ENCODE measurements around the gene TTC23.
"Not testable (repeated sequence)": the region's sequence is repeated elsewhere in the genome, so short reads cannot be mapped to it uniquely, and the experiment has no call there.

TTC23 gene

DNA sequence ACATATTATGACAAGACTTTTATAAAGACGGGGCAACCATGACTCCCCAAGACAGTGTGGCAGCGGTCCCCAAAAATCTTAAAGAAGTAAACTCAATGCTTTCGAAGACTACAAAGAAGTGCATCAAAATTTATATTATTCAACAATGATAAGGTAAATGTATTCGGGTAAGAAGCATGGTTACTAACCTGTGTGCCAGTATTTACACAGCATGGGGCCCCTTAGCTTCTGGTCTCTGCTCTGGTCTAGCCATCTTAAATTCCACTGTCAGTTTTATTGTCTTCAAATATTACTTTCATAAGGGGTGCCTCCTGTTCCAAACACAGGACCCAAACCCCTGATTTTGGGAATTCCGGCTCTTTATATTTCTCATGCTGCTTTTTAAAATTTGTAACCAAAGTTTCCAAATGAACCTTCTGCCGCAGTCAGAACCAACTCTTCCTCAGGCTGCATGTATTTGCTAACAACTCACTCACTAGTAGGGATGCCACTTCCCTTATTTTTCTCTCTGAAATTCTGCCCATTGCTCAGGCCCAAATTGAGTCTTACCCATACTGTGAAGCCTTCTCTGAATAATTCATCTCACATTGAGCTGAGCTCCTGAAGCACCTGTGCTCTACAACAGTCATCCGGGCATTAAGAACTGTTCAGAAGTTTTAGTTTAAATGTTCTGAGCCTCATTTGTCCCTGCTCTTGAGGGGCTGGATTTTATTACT lies 1.2 kb downstream of the TTC23 start:
- peak; percentile 63 for DNase-seq

DNA sequence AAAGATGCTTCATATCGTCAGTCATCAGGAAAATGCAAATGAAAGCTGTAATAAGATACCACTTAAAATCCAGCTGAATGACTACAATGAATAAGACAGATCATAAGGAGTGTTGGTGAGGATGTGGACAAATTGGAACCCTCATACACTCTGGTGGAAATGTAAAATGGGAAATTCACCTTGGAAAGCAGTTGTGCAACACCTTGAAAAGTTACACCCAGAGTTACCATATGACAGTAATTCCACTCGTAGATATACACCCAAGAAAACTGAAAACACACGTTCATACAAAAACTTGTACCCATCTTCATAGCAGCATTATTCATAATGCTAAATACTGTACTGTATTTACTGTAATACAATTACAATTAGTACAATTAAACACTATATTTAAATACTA lies 2.3 kb downstream of the TTC23 start:
- peak; percentile 33 for DNase-seq

DNA sequence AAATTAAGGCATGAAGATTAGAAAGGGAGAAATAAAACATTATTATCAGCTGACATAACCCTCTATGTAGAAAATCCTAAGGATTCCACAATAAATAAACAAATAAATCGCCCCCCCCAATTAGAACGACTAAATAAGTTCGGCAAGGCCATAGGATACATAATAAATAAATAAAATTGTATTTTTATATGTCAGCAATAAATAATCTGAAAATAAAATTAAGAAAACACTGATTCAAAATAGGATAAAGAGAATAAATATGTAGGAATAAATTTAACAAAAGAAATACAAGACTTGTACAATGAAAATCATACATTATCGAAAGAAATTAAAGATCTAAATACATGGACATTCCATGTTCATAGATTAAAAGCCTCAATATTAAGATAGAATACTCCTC lies 5.1 kb downstream of the TTC23 start:
- no peak for DNase-seq

DNA sequence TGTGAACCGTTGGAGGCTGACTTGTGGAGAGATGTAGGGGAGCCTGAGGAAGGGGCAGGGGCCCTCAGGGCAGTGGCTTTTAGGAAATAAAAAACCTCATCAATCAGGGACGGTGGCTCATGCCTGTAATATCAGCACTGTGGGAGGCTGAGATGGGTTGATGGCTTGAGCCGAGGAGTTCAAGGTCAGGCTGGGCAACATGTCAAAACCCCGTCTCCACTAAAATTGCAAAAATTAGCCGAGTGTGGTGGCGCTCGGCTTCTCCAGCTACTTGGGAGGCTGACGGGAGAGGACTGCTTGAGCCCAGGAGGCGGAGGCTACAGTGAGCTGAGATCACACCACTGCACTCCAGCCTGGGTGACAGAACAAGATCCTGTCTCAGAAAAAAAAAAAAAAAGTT lies 7.6 kb downstream of the TTC23 start:
- no peak for DNase-seq

DNA sequence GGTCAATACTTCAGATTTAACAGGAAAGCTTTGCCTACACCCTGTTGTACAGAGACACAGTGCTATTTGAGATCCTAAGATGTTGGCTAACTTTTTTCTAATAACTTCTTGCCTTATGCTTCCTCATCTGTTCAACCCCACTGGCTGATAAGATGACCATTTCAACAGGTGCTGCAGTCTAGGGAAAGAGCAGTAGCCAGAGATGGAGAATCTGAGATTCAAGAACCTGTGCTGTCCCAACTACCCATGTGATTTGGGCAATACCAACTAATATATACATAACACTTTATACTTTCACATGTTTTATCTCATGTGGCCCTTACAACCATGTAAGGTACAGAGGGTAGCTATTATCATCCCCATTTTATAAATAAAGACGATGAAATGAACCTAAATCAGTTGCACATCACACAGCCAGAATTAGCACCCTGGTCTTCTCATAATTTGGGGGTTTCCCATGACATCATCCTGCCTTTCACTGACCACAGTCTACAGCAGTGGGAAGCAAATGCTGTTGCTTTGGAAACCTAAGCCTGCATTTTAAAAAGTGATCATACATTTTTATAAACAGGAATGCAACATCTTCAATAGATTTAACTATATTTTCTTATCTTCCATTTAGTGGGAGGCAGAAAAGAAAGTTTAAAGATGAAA lies 9.7 kb downstream of the TTC23 start:
- peak; percentile 87 for DNase-seq

DNA sequence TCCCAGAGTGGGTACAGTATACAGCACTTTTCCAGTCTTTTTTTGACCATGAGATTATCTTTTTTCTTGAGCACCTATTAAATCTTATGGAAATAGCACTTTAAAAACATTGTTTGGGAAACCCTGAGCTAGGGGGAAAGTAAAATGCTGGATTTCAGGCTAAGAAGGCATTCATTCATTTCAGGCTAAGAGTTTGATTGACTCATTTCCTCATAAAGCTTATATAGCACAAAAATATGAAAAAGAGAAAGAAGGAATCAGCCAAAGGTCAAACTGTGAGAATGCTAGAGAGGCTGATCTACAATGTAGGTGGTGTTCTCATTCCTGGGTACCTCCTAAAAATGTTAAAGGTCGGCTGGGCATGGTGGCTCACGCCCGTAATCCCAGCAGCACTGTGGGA lies 10.5 kb downstream of the TTC23 start:
- no peak for DNase-seq

DNA sequence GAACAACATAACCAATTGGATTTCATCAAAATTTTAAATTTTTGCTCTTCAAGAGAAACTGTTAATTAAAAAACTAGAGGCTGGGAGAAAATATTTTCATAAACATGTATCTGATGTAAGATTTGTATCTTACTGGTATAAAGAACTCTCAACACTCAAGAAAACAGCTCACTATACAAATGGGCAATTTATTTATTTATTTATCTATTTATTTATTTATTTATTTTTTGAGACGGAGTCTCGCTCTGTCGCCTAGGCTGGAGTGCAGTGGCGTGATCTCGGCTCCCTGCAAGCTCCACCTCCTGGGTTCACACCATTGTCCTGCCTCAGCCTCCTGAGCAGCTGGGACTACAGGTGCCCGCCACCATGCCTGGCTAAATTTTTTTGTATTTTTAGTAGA lies 15.2 kb downstream of the TTC23 start:
- DNase-seq = not testable (repeated sequence)

DNA sequence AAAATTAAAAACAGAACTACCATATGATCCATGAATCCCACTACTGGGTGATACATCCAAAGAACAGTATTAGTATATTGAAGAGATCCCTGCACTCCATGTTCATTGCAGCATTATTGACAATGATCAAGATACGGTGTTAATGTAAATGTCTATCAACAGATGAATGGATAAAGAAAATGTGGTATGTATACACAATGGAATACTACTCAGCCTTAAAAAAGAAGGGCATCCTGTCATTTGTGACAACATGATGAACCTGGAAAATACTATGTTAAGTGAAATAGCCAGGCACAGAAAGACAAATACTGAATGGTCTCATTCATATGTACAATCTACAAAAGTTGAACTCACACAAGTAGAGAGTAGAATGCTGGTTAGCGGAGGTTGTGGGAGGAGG lies 16.6 kb downstream of the TTC23 start:
- DNase-seq = no peak

DNA sequence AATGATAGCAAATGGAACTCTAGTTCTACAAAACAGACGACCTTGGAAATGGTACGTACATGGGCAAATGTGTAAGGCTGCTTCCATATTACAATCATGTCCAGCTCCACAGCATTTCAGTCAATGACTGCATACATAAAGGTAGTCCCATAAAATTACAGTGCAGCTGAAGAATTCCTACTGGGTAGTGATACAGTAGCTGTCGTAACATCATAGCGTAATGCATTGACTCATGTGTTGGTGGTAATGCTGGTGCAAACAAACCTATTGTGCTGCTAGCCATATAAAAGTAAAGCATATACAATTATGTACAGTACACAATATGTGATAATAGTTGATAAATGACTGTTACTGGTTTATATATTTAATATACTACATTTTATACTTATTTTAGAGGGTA lies 18.5 kb downstream of the TTC23 start:
- DNase-seq = no peak

DNA sequence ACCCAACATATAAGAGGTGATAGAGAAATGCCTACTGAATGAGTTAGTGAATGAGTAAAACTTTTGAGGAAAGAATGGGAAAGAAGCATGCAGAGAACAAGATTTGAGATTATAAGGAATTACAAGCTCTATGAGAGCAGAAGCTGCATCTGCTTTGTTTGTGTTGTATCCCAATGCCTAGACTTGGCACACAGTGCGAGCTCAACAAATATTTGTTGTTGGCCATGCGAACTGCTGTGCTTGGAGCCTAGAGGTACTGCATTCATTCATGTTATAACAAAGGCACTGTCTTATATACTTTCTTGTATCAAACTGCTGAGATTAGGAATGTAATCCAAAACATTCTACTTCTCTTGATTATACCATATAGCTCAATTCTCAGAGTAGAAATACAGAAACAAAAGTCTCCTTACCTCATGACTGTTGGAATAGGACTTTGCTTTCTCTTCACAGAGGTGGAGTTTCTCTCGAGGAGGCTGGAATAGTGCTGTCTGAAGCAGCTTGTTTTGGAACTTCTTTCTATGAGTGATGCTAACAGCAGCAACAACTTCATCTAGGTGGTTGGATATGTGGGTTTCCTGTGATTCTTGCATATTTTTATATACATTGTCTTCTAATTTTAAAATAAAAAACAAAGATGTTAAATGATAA lies 21.1 kb downstream of the TTC23 start:
- no peak for DNase-seq

- DNase-seq = no peak
These were observed 22.6 kb downstream of the TTC23 start for GRCh38 chr15:99226802-99227201.

GRCh38 chr15:99224372-99225214 lies 24.8 kb downstream of the TTC23 start:
- DNase-seq = no peak

DNA sequence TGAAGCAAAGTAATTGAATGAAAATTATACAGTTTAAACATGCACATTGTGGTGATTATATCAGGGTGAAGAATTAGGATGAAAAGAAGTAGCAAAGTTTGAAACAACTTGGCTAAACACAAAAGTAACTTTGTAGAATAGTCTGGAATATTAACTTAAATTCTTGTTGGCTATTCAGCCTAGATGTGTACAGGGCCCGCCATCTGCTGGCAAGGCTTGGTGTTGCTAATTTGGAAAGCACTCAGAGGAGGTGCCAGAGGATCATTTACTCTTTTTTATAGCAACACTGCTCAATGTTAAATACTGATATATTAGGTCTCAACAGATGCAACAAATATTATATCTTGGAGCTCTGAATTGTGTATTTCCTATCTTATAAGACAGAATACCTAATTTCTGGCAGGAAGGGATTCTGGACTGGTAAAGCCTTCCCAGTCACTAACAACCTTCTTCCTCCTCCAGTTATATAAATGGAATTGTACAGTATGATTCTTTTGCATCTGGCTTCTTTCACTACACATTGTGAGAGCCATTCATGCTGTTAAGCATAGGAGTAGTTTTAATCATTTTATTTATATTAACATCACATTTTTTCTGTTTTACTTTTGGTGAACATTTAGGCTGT lies 36.1 kb downstream of the TTC23 start:
- peak; percentile 67 for DNase-seq

GRCh38 chr15:99212406-99212805 lies 37.0 kb downstream of the TTC23 start:
- DNase-seq = no peak

- peak; percentile 3 for DNase-seq
These were observed 37.5 kb downstream of the TTC23 start for GRCh38 chr15:99211926-99212325.

DNA sequence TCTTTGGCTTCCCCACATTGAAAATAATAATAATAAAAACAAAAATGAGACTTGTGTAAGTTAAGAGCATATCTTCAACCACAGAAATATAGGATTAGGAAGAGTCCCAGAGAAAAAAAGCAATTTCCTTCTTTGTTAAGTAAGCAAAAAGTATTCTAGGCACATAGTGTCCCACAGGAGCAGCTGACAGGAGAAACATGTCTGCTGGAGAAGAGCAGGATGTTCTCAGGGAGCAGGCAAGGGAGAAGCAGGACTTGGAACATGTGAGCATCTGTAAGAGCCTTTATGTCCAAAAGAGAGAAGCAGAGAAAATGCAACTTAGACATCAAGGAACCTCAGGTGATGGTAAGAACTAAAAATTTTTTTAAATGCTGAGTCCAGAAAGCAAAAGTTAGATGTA lies 39.0 kb downstream of the TTC23 start:
- DNase-seq = no peak

GRCh38 chr15:99209326-99209725 lies 40.1 kb downstream of the TTC23 start:
- DNase-seq = no peak

- no peak for DNase-seq
These were observed 41.7 kb downstream of the TTC23 start for GRCh38 chr15:99207672-99208071.

DNA sequence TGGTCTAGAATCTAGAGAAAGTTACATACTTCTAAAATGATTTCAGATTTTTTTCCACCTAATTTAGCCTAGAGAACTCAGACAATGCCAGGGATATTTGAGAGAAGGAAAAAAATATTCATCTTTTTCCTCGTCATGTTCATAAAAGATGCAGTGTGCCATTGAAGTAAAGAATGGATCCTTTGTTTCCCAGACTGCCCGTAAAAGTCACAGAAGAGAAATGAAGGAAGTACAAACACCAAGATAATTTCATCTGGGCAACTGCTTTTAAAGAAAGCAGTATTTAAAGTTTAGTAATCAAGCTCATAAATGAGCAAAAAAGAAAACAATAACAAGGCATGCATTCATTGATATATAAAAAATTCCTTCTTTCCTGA lies 47.2 kb downstream of the TTC23 start:
- DNase-seq = no peak

- no peak for DNase-seq
These were observed 47.8 kb downstream of the TTC23 start for GRCh38 chr15:99201408-99202175.

GRCh38 chr15:99197856-99198255 lies 51.5 kb downstream of the TTC23 start:
- no peak for DNase-seq

GRCh38 chr15:99192181-99192580 lies 57.2 kb downstream of the TTC23 start:
- not testable (repeated sequence) for DNase-seq
